ENCODE data around the gene EMC8.

- TF ChIP-seq SIN3A (IDR thresholded peaks at IDR 0.05; ENCODE audit: borderline replicate concordance, low read depth, low read length) = no peak
- TF ChIP-seq EP300 (IDR thresholded peaks at IDR 0.05; ENCODE audit: borderline replicate concordance in 1 of 2, low read depth in 1 of 2, low read length in 1 of 2) = no peak
- TF ChIP-seq NRF1 (IDR thresholded peaks at IDR 0.05; ENCODE audit: low read depth, low read length) = no peak
Observed at GRCh38 chr16:85823328-85823920, 24.1 kb upstream of the EMC8 start.
